Fibroblast of the aortic adventitia (primary cell): ENCODE measurements around the gene PSAP. TPM values are rescaled to one million over a fixed set of nuclear protein-coding genes. Genes with fewer than 3 reads are reported as not detected.
A peak's percentile ranks its signal among the peaks of the same experiment; 100 is the strongest.

Experiments used
- DNase-seq: peaks from one replicate; pipeline ENCODE4 v3.0.0-alpha.2; 2010; ENCODE audit warnings: low read depth
- H3K4me3 ChIP-seq: 2 replicates; pipeline ENCODE4 v1.5.1; 2011; ENCODE audit warnings: low read depth, mild to moderate bottlenecking, control low read depth, low read length, moderate library complexity
- total RNA-seq: library from RNA; depleted of rRNA; stranded (reverse); fragments of >200 nt; gene quantifications from 2 replicates; pipeline ENCODE4 v1.2.3, GENCODE V29; 2012; ENCODE audit warnings: low replicate concordance
- TF ChIP-seq, protein P1 (sequence below): IDR thresholded peaks from 2 replicates; pipeline ENCODE4 v1.5.1; 2011; ENCODE audit warnings: mild to moderate bottlenecking, low read length, control low read depth, inconsistent platforms; ENCODE audit not compliant: insufficient read depth

PSAP gene
- total RNA-seq, 1 donor: 615 TPM

DNA sequence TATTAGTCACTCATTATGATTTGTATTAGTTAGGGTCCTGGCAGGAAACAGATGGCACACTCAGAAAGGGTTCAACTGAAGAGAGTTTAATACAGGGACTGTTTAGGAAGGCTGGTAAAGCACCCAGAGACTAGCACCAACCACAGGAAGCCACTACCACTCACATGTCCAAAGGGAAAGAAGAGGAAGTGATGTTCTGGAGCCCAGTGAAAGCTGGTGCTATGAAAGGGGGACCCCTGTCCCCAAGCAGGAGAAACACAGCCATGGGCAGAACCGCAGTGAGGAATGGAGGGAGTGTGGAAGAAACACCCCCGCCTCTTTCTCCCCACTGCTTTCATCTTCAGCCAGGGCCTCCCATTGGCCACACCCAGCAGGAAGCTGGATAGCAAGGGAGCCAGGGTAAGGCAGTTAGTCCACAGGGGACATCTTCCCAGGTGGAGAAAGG, 74.5 kb downstream of the PSAP start:
- H3K4me3 ChIP-seq: no peak overlapping the region
- TF ChIP-seq, protein P1, sequence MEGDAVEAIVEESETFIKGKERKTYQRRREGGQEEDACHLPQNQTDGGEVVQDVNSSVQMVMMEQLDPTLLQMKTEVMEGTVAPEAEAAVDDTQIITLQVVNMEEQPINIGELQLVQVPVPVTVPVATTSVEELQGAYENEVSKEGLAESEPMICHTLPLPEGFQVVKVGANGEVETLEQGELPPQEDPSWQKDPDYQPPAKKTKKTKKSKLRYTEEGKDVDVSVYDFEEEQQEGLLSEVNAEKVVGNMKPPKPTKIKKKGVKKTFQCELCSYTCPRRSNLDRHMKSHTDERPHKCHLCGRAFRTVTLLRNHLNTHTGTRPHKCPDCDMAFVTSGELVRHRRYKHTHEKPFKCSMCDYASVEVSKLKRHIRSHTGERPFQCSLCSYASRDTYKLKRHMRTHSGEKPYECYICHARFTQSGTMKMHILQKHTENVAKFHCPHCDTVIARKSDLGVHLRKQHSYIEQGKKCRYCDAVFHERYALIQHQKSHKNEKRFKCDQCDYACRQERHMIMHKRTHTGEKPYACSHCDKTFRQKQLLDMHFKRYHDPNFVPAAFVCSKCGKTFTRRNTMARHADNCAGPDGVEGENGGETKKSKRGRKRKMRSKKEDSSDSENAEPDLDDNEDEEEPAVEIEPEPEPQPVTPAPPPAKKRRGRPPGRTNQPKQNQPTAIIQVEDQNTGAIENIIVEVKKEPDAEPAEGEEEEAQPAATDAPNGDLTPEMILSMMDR: no peak
- no peak for DNase-seq

DNA sequence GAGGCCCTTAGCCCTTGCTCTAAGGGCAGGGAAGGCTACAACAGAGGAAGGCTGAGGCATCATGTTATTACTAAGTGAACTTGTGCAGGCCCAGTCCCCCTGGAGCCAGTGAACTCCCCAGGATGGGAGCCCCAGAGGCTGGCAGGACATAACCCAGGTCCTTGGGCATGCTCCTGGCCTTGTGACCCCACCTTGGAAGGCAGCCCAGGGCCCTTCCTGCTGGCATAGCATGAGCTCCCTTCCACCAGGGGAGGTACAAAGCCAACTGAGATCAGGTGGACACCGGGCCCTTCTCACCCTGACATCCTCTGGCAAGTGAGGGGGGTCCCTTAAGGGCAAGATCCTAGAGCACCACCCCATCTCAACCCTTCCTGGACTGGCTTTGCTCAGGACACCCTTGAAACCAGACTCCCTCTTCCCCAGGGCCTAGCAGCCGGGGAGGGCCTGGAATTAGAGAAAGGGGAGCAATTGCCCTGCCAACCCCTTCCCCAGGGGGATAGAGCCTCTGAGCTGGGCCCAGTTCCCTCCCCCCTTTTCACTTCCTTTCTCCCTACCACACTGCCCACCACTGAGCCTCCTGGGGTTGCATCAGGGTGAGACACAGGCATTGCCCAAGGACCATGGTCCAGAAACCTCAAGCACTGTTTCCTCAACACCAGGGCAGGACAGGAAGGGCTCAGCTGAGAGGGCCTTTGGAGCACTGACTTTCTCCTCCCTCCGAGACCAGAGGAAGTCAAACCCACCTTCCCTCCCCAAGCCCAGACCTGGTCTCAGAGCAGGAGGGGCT, 75.9 kb downstream of the PSAP start:
- TF ChIP-seq, protein P1: no peak
- DNase-seq: no peak
- H3K4me3 ChIP-seq: no peak overlapping the region

DNA sequence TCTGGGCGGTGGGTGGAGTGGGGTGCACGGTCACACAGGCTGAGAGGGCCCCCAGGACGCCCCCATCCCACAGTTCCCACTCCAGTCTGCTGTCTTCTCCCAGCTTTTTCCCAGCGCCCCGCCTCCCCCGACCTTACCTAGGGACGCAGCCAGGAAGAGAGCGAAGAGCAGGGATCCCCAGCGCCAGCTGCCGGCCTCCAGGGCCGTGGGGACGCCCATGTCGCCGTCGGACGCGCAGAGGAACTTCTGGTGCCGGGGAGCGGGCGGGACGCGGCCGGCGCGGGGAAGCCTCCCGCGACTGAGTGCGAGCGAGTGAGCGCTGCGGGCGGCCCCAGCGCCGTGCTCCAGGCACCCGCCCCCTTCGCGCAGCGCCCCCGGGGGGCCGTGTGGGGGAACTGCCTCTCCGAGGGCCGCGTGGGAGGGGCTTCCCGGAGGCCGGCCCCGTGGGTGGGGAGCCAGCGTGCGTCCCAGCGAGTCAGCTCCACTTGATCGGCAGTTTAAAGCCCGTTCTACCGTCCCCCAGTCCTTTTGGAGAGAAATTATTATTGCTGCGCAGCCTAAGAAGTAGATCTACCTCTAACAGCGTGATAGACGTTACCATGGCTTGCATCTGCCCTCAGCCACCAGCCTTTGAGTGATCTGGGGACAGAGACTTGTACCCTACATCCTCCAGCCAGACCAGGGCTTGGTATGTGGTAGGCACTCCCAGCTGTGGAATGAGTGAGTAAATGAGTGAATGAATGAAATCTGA, 77.7 kb downstream of the PSAP start, which contains the start of gene VSIR:
Gene VSIR, minus strand, starts transcription at position 300 of the 751 bp plus-strand sequence. Its CDS starts 81 bp downstream, at position 219.
- peak within 1 kb of the TSS; percentile 90 for H3K4me3 ChIP-seq
- peak; percentile 78 for DNase-seq
- TF ChIP-seq, protein P1: peak; percentile 71

GRCh38 chr10:71772832-71773220, 78.2 kb downstream of the PSAP start:
- TF ChIP-seq, protein P1: no peak
- no peak for DNase-seq
- peak overlapping the region; percentile 90 for H3K4me3 ChIP-seq

- TF ChIP-seq, protein P1: no peak
- H3K4me3 ChIP-seq: peak overlapping the region; percentile 90
These were observed 79.0 kb downstream of the PSAP start for GRCh38 chr10:71771821-71772617.

GRCh38 chr10:71771204-71771603, 79.8 kb downstream of the PSAP start:
- TF ChIP-seq, protein P1: no peak
- H3K4me3 ChIP-seq: no peak overlapping the region
- DNase-seq: no peak

More at GRCh38 chr10:71771821-71772617, 79.0 kb downstream of the PSAP start:
- DNase-seq: peak; percentile 87
